Testis (tissue), 3 donors: Measurements from ENCODE around the gene ALG14. TPM values are rescaled to one million over a fixed set of nuclear protein-coding genes. Genes with fewer than 3 reads are reported as not detected.

Experiments used
- DNase-seq: peaks from one replicate; pipeline ENCODE4 v3.0.0-alpha.2; 2019
- H3K27ac ChIP-seq, 2 donors: fragments of 200-600 bp; sonication (generic); one replicate each; pipeline ENCODE4 v1.5.1; 2019
- H3K27me3 ChIP-seq: fragments of 200-600 bp; sonication (generic); one replicate; pipeline ENCODE4 v1.5.1; 2019
- H3K36me3 ChIP-seq: fragments of 200-600 bp; sonication (generic); one replicate; pipeline ENCODE4 v1.5.1; 2017; ENCODE audit warnings: low read depth; ENCODE audit errors: missing control alignments
- H3K4me1 ChIP-seq: fragments of 200-600 bp; sonication (generic); one replicate; pipeline ENCODE4 v1.5.1; 2019
- H3K4me3 ChIP-seq, 2 donors: fragments of 200-600 bp; sonication (generic); one replicate each; pipeline ENCODE4 v1.5.1; 2017 to 2019
- H3K9me3 ChIP-seq: fragments of 200-600 bp; sonication (generic); one replicate; pipeline ENCODE4 v1.5.1; 2017
- CTCF ChIP-seq, 3 experiments: fragments of 450-650 bp in 2 of 3; fragments of 200-600 bp in 1 of 3; sonication (generic) in 1 of 3; IDR thresholded peaks; one replicate each; pipeline ENCODE4 v1.5.1; 2016 to 2019; ENCODE audit warnings: antibody characterized with exemption in 3 of 3, mild to moderate bottlenecking in 2 of 3, moderate library complexity in 1 of 3
- POLR2A ChIP-seq: fragments of 450-650 bp; IDR thresholded peaks from one replicate; pipeline ENCODE4 v1.6.1; 2017; ENCODE audit warnings: antibody characterized with exemption, mild to moderate bottlenecking, moderate library complexity
- WGBS, 2 donors: methylation state at CpG; one replicate each; pipeline ENCODE4 v1.1.5; 2018; 5-methylcytosine and 5-hydroxymethylcytosine counted together
- intact Hi-C: fragments of 100-400 bp; cut with DNase I; formaldehyde crosslinking; loops from one replicate; pipeline ENCODE4 v1.15.1; 2023; ENCODE audit warnings: low total_unique reads
- polyA plus RNA-seq: library from polyadenylated mRNA; stranded (reverse); fragments of 350-450 nt; fragmentation: Illumina TruSeq; extraction: RNeasy Lipid Tissue Mini Kit (QIAGEN cat#74804); gene quantifications from one replicate; pipeline ENCODE4 v1.2.3, GENCODE V29; 2014; ENCODE audit warnings: low read depth, low replicate concordance; ENCODE audit not compliant: insufficient read depth
- total RNA-seq, 2 donors: library from RNA; depleted of rRNA; stranded (reverse); fragments of >200 nt; gene quantifications; one replicate each; pipeline ENCODE4 v1.2.3, GENCODE V29; 2016

The ALG14 gene
- total and polyA plus RNA-seq, 3 donors from 2014 or later, result 3.3 to 24.1 (median 5.3) TPM

GRCh38 chr1:94951509-94952208 is 121.1 kb downstream of the ALG14 start:
- intact Hi-C loops, result no loop called here
- H3K9me3 ChIP-seq, result no peaks in the 10 kb centered on the region
- DNase-seq, result no peak
- H3K4me3 ChIP-seq, result no peak overlapping the region
- no peaks in the 10 kb centered on the region for H3K27me3 ChIP-seq
- WGBS, 2 donors, result 77 to 81% methylated on average over 5 of the region's 5 CpGs
- H3K4me1 ChIP-seq, result peaks cover 5% of the 10 kb centered on the region
- no peaks in the 10 kb centered on the region for H3K36me3 ChIP-seq
- TF ChIP-seq CTCF (IDR thresholded peaks at IDR 0.05) (no peak), POLR2A (no peak)
- no peak overlapping the region for H3K27ac ChIP-seq

GRCh38 chr1:94951046-94951445 is 121.7 kb downstream of the ALG14 start:
- peaks cover 5% of the 10 kb centered on the region for H3K4me1 ChIP-seq
- no peak for TF ChIP-seq POLR2A
- TF ChIP-seq CTCF (IDR thresholded peaks at IDR 0.05), result no peak
- H3K4me3 ChIP-seq, result no peak overlapping the region

GRCh38 chr1:94949681-94950661 is 122.8 kb downstream of the ALG14 start:
- TF ChIP-seq POLR2A, result no peak
- TF ChIP-seq CTCF (IDR thresholded peaks at IDR 0.05), result no peak
- intact Hi-C loops, result no loop called here
- no peak overlapping the region for H3K27ac ChIP-seq
- no peak for DNase-seq
- no peaks in the 10 kb centered on the region for H3K27me3 ChIP-seq
- H3K4me1 ChIP-seq, result peaks cover 2% of the 10 kb centered on the region
- H3K4me3 ChIP-seq, result no peak overlapping the region
- no peaks in the 10 kb centered on the region for H3K9me3 ChIP-seq
- no peaks in the 10 kb centered on the region for H3K36me3 ChIP-seq
- 67 to 68% methylated on average over 4 of the region's 4 CpGs for WGBS, 2 donors

More at GRCh38 chr1:94951046-94951445, 121.7 kb downstream of the ALG14 start:
- Histone ChIP-seq H3K36me3 (no peaks in the 10 kb centered on the region), H3K27me3 (no peaks in the 10 kb centered on the region), H3K27ac (no peak overlapping the region), H3K9me3 (no peaks in the 10 kb centered on the region)
- intact Hi-C loops, result no loop called here
- 81 to 92% methylated on average over 2 of the region's 2 CpGs for WGBS, 2 donors
- no peak for DNase-seq

- DNase-seq, result no peak
- Histone ChIP-seq H3K27ac (peak overlapping the region in 1 of 2 donors; percentile 59), H3K4me3 (no peak overlapping the region), H3K27me3 (no peaks in the 10 kb centered on the region), H3K9me3 (no peaks in the 10 kb centered on the region), H3K36me3 (no peaks in the 10 kb centered on the region), H3K4me1 (no peaks in the 10 kb centered on the region)
- WGBS, 2 donors, result 50 to 67% methylated on average over 1 of the region's 1 CpG
- intact Hi-C loops, result no loop called here
- no peak for TF ChIP-seq POLR2A
- no peak for TF ChIP-seq CTCF (IDR thresholded peaks at IDR 0.05)
These were observed 125.3 kb downstream of the ALG14 start for GRCh38 chr1:94947437-94947836.
